ENCODE data around the gene XRCC4.

DNA sequence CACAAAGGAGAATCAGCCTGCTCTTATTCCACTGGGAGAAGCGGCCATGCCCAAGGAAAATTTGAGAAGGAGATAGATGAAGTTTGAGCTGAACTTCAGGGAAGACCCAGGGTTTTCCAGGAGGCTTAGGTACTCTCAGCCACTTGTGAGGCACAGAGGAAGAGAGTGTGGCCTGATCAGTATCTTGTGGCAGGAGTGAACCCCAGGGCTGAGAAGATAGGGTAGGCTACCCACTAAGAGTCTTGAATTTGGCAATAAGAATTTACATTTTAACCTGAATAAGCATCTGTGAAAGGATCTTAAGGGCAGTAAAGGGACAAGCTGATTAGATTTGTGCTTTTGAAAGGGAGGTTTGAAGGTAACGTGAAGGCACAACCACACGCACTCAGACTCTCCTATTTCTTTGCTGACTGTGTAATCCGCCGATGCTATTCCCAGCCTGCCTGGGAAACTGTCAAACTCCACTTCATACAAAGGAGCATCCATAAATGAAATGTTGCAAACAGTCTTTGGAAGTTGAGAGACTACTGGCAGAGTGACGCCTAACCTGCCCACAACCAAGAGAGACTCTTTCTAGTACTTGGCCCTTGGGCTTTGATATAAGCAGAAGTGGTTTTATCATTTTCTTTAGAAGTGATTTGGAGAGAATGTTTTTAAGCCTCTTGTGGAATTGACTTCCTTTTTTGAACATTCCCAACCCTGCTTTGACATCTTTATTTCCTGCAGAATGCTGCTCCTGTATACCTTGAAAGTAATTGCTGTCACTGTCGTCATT, 286.0 kb downstream of the XRCC4 start:
- TF ChIP-seq POLR2A (IDR thresholded peaks at IDR 0.05) = no peak
- TF ChIP-seq, protein P1, sequence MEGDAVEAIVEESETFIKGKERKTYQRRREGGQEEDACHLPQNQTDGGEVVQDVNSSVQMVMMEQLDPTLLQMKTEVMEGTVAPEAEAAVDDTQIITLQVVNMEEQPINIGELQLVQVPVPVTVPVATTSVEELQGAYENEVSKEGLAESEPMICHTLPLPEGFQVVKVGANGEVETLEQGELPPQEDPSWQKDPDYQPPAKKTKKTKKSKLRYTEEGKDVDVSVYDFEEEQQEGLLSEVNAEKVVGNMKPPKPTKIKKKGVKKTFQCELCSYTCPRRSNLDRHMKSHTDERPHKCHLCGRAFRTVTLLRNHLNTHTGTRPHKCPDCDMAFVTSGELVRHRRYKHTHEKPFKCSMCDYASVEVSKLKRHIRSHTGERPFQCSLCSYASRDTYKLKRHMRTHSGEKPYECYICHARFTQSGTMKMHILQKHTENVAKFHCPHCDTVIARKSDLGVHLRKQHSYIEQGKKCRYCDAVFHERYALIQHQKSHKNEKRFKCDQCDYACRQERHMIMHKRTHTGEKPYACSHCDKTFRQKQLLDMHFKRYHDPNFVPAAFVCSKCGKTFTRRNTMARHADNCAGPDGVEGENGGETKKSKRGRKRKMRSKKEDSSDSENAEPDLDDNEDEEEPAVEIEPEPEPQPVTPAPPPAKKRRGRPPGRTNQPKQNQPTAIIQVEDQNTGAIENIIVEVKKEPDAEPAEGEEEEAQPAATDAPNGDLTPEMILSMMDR (IDR thresholded peaks at IDR 0.05) = no peak

Measured in breast epithelium (tissue), 3 donors.